Retinal pigment epithelial cell (primary cell): ENCODE results near the gene RAB11FIP4.

Source experiments
- DNase-seq: peaks from one replicate; pipeline ENCODE4 v3.0.0-alpha.2; 2010; ENCODE audit warnings: low read depth
- H3K4me3 ChIP-seq: 2 replicates; pipeline ENCODE4 v1.5.1; 2011; ENCODE audit warnings: mild to moderate bottlenecking, low read length, control low read depth, moderate library complexity
- TF ChIP-seq, protein P1 (sequence below): conservative IDR thresholded peaks from 2 replicates; pipeline ENCODE4 v1.5.1; 2011; ENCODE audit warnings: low read depth, low read length, control low read depth, inconsistent platforms

RAB11FIP4 gene

DNA sequence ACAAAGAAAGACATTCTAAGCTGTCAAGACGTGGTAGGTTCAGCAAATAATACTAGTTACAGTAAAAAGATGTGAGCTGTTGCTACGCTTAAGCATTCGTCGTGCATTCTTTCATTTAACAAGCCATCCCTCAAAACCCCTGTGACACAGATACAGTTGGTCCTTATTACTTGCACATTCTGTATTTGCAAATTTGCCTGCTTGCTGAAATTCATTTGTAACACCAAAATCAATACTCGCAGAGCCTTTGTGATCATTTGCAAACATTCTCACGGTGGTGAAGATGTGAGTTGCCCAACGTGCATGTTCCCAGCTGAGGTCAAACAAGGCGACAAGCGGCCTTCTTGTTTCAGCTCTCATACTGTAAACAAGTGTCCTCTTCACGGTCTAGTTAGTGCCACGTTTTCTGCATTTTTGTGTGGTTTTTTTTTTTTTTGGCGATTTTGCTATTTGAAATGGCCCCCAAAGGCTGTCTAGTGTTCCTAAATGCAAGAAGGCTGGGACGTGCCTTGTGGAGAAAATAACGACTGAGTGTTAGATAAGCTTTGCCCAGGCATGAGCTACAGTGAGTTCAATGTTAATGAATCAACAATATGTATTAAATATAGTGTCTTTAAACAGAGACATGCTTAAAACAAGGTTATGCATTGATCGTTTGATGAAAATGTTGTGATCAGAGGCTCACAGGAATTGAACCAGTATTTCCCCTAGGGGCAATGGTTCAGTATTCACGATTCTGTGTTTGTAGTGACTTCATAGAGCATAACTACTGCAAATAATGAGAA, 84.1 kb downstream of the RAB11FIP4 start:
- DNase-seq, result no peak
- H3K4me3 ChIP-seq, result no peak overlapping the region
- TF ChIP-seq, protein P1, sequence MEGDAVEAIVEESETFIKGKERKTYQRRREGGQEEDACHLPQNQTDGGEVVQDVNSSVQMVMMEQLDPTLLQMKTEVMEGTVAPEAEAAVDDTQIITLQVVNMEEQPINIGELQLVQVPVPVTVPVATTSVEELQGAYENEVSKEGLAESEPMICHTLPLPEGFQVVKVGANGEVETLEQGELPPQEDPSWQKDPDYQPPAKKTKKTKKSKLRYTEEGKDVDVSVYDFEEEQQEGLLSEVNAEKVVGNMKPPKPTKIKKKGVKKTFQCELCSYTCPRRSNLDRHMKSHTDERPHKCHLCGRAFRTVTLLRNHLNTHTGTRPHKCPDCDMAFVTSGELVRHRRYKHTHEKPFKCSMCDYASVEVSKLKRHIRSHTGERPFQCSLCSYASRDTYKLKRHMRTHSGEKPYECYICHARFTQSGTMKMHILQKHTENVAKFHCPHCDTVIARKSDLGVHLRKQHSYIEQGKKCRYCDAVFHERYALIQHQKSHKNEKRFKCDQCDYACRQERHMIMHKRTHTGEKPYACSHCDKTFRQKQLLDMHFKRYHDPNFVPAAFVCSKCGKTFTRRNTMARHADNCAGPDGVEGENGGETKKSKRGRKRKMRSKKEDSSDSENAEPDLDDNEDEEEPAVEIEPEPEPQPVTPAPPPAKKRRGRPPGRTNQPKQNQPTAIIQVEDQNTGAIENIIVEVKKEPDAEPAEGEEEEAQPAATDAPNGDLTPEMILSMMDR, result no peak

DNA sequence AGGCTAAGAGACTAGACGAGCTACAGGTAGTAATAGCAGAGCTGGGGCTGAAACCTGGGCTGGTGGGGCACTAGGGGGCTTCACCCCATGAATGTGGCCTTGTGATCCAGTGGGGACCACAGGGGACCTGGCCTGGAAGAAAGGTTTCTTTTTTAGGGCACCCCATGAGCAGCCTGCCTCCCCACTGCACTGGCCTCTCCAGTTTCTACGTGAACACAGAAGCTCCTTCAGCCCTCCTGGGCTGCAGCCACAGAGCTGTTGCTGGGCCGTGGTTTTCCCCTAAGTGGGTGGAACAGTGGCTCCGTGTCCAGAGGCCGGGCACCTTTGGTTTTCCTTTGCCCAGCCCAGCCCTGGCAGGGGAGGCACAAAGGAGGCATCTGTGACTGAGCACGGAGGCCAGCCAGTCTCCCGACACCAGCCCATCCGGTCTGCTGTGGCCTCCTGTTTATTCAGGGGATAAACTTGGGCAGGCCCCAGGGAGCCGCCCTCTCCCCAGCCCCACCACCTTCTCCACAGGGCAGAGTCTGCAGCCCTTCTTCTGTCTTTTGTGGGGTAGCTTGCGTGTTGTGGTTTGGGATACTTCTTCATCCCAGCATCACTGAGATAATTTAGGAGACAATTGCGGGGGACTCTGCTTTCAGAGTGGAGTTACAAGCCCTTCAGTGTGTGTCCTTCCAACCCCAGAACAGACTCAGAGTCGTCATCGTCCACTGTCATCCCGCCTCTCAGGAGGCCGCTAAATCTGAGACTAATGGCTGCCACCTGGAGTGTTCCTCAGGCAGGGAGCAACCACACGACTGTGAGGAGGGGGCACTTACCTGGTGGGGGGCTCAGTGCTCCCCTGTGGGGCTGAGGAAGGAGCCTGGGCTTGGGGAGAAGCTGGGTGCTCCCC, 85.3 kb downstream of the RAB11FIP4 start:
- H3K4me3 ChIP-seq, result no peak overlapping the region
- TF ChIP-seq, protein P1, result no peak
- DNase-seq, result no peak

DNA sequence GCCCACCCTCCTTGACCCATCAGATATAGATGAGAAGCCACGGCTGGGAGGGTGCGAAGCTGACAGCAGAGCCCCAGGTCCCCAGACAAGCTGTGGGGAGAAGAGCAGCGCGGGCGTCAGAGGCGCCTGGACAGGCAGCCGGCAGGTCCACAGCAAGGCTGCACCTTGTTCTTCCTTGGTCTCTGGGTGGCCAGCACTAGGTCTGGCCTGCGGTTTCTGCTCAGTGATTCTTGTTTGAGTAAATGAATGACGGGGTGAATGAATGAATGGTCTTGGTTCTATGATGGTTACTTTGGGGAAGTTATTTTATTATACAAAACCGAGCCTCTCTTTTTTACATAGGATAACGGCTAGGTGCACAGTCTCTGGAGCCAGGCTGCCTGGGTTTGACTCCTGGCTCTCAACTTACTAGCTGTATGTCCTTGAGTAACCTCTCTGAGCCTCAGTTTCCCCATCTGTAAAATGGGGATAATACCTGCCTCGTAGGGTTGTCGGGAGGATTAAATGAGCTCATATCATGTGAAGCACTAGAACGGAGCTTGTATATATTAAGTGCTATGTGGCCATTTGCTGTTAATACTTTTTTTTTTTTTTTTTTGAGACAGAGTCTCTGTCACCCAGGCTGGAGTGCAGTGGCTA, 86.1 kb downstream of the RAB11FIP4 start:
- no peak for DNase-seq
- TF ChIP-seq, protein P1, result no peak
- no peak overlapping the region for H3K4me3 ChIP-seq

DNA sequence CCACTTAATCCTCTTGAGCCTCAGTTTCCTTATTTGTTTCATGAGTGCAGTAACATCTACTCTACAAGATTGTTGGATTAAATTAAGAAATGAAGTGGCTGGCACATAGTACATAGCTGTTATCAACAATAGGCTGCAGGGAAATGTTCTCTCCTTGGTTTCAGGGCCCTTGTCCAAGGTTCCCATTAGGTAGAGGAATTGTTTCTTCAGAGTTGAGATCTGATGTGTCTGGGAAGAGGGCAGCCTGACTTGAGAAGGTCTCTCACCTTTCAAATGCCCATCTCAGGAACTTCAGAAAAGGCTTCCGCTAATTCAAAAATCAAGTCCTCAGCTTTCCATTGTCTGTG, 87.6 kb downstream of the RAB11FIP4 start:
- DNase-seq, result no peak
- H3K4me3 ChIP-seq, result no peak overlapping the region
- TF ChIP-seq, protein P1, result no peak

DNA sequence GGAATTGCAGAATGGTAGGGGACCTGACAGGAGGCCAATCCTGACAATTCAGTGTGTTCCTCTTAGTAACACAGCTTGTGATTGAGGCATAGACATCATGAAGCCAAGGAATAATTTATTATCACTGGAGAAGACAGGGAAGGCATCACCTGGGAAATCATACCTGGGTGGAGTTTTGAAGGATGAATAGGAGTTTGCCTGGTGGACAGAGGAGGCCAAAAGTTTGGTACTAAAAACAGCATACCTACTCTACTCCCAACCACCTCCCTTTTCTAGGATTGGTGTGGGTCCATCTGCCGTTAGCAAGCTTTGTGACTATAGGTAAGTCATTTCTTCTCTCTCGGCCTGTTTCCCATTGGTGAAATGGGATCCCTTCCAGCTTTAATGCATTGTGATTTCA, 88.0 kb downstream of the RAB11FIP4 start:
- H3K4me3 ChIP-seq, result no peak overlapping the region
- DNase-seq, result no peak
- TF ChIP-seq, protein P1, result no peak

DNA sequence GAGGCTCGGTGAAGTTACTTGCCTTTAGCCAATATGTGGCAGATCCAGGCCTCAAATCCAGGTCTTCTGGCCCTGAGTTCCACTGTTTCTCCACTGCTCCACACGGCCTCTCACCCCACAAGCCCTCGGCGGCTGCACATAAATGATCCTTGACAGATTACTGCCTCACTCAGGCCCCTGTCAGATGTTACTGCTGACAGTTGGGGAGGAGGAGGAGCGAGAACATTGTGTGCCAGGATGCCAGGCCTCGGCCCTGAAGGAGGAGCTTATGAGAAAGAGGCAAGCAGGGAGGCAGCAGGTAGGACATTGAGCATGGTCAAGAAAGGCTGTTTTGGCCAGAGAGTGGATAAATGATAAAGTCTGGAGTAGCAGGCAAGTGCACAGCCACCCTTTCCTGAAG, 88.6 kb downstream of the RAB11FIP4 start:
- no peak overlapping the region for H3K4me3 ChIP-seq
- no peak for DNase-seq
- TF ChIP-seq, protein P1, result no peak
